ENCODE data around the gene FUT3.

The FUT3 gene

GRCh38 chr19:5793188-5793587 is 58.1 kb downstream of the FUT3 start:
- H3K79me2 ChIP-seq (ENCODE audit: insufficient read depth, low read length), result no peaks in the 10 kb centered on the region
- H3K9me2 ChIP-seq (ENCODE audit: low read depth, low read length), result no peaks in the 10 kb centered on the region
- no peak overlapping the region for H3K4me3 ChIP-seq (ENCODE audit: low read depth, low read length, poor library complexity, severe bottlenecking)
- no peaks in the 10 kb centered on the region for H3F3A ChIP-seq (ENCODE audit: insufficient read depth, low read length)
- H3K4me1 ChIP-seq (ENCODE audit: insufficient read depth, low read length, severe bottlenecking), result peaks cover 8% of the 10 kb centered on the region
- H2AFZ ChIP-seq (ENCODE audit: low read length), result no peak overlapping the region
- H3K36me3 ChIP-seq (ENCODE audit: insufficient read depth, low read length), result peaks cover 19% of the 10 kb centered on the region
- H3K9me3 ChIP-seq (ENCODE audit: low read length), result no peaks in the 10 kb centered on the region
- no peak overlapping the region for H3K27ac ChIP-seq (ENCODE audit: low read depth, low read length, poor library complexity, severe bottlenecking)
- TF ChIP-seq EZH2 (IDR thresholded peaks at IDR 0.05; ENCODE audit: borderline replicate concordance, low read length), result no peak
- TF ChIP-seq, protein P1, sequence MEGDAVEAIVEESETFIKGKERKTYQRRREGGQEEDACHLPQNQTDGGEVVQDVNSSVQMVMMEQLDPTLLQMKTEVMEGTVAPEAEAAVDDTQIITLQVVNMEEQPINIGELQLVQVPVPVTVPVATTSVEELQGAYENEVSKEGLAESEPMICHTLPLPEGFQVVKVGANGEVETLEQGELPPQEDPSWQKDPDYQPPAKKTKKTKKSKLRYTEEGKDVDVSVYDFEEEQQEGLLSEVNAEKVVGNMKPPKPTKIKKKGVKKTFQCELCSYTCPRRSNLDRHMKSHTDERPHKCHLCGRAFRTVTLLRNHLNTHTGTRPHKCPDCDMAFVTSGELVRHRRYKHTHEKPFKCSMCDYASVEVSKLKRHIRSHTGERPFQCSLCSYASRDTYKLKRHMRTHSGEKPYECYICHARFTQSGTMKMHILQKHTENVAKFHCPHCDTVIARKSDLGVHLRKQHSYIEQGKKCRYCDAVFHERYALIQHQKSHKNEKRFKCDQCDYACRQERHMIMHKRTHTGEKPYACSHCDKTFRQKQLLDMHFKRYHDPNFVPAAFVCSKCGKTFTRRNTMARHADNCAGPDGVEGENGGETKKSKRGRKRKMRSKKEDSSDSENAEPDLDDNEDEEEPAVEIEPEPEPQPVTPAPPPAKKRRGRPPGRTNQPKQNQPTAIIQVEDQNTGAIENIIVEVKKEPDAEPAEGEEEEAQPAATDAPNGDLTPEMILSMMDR (IDR thresholded peaks at IDR 0.05; ENCODE audit: low read length), result no peak
- H3K4me2 ChIP-seq (ENCODE audit: low read length), result no peak overlapping the region
- H3K9ac ChIP-seq (ENCODE audit: low read length), result no peak overlapping the region
- no peaks in the 10 kb centered on the region for H3K27me3 ChIP-seq (ENCODE audit: insufficient read depth, low read length)
- H4K20me1 ChIP-seq (ENCODE audit: insufficient read depth, low read length), result no peaks in the 10 kb centered on the region

Data from OCI-LY1 (cell line).